ENCODE data around the gene CMTM3.

GRCh38 chr16:66661210-66661560 is 56.7 kb downstream of the CMTM3 start:
- TF ChIP-seq CTCF (conservative IDR thresholded peaks at IDR 0.05; ENCODE audit: low read depth, low read length) (no peak), CEBPB (IDR thresholded peaks at IDR 0.05; ENCODE audit: low read depth, low read length) (no peak), FOS (IDR thresholded peaks at IDR 0.05; ENCODE audit: low read depth, low read length) (no peak), NFE2L2 (IDR thresholded peaks at IDR 0.05; ENCODE audit: low read depth, low read length) (no peak), RAD21 (IDR thresholded peaks at IDR 0.05; ENCODE audit: low read length) (no peak)
